HepG2 (cell line): ENCODE measurements around the gene TP53TG5. TPM values are rescaled to one million over a fixed set of nuclear protein-coding genes. Genes with fewer than 3 reads are reported as not detected.

ENCODE experiments used
- GABPA ChIP-seq, 2 experiments: IDR thresholded peaks; 2 replicates each; pipeline ENCODE4 v1.6.1; 2011 to 2016; ENCODE audit warnings: low read depth in 2 of 2, low read length in 1 of 2, missing biosample characterization in 1 of 2, missing genetic modification characterization in 1 of 2
- HMG20A ChIP-seq: IDR thresholded peaks from 2 replicates; pipeline ENCODE4 v1.6.1; 2016; ENCODE audit warnings: borderline replicate concordance
- YEATS4 ChIP-seq: sonication (generic); formaldehyde crosslinking; IDR thresholded peaks from 2 replicates; pipeline ENCODE4 v1.4.0; 2020; ENCODE audit warnings: missing genetic modification reagents, borderline replicate concordance
- ZBTB38 ChIP-seq: sonication (generic); formaldehyde crosslinking; IDR thresholded peaks from 2 replicates; pipeline ENCODE4 v1.5.1; 2020; ENCODE audit warnings: mild to moderate bottlenecking, missing genetic modification reagents
- ZNF44 ChIP-seq: sonication (generic); formaldehyde crosslinking; IDR thresholded peaks from 2 replicates; pipeline ENCODE4 v1.5.1; 2020; ENCODE audit warnings: mild to moderate bottlenecking, missing genetic modification reagents
- ZNF776 ChIP-seq: sonication (generic); formaldehyde crosslinking; IDR thresholded peaks from 2 replicates; pipeline ENCODE4 v1.4.0; 2020; ENCODE audit warnings: mild to moderate bottlenecking, missing genetic modification reagents
- polyA plus RNA-seq, 8 experiments: library from polyadenylated mRNA; depleted of rRNA in 3 of 8; stranded (reverse) in 7 of 8; unstranded in 1 of 8; fragments of >200 nt; fragmentation: Illumina TruSeq in 4 of 8; extraction: Trizol in 4 of 8; gene quantifications; 2 replicates each; pipeline versions ENCODE4 v1.2.1 to v1.2.3, GENCODE V29; 2011 to 2016; ENCODE audit warnings: low read depth in 4 of 8, missing spikeins in 1 of 8, mixed read lengths in 1 of 8; ENCODE audit not compliant: insufficient read depth in 1 of 8
- total RNA-seq, 5 experiments: library from RNA; depleted of rRNA; stranded (reverse); fragments of >200 nt; fragmentation: Illumina TruSeq; extraction: Trizol; gene quantifications; 2 replicates each; pipeline ENCODE4 v1.2.3, GENCODE V29; 2016; ENCODE audit warnings: low read depth in 1 of 5
- TF ChIP-seq, protein P1 (sequence below): sonication (generic); formaldehyde crosslinking; IDR thresholded peaks from 2 replicates; pipeline ENCODE4 v1.4.0; 2020; ENCODE audit warnings: missing genetic modification reagents
- TF ChIP-seq, protein P2 (sequence below): sonication (generic); formaldehyde crosslinking; IDR thresholded peaks from 2 replicates; pipeline ENCODE4 v1.8.0; 2022; ENCODE audit warnings: missing genetic modification reagents, mild to moderate bottlenecking, inconsistent platforms, borderline replicate concordance
- TF ChIP-seq, protein P3 (sequence below): sonication (generic); formaldehyde crosslinking; conservative IDR thresholded peaks from 2 replicates; pipeline ENCODE4 v1.8.0; 2022; ENCODE audit warnings: low read depth, missing genetic modification reagents
- TF ChIP-seq, protein P4 (sequence below): sonication (generic); formaldehyde crosslinking; IDR thresholded peaks from 2 replicates; pipeline ENCODE4 v1.9.0; 2022; ENCODE audit warnings: missing genetic modification reagents, mild to moderate bottlenecking, borderline replicate concordance
- TF ChIP-seq, protein P5 (sequence below): sonication (generic); formaldehyde crosslinking; IDR thresholded peaks from 2 replicates; pipeline ENCODE4 v1.9.0; 2021; ENCODE audit warnings: missing genetic modification reagents, mild to moderate bottlenecking, borderline replicate concordance
- TF ChIP-seq, protein P6 (sequence below): sonication (generic); formaldehyde crosslinking; conservative IDR thresholded peaks from 2 replicates; pipeline ENCODE4 v1.4.0; 2020; ENCODE audit warnings: missing genetic modification reagents
- TF ChIP-seq, protein P7 (sequence below): sonication (generic); formaldehyde crosslinking; IDR thresholded peaks from 2 replicates; pipeline ENCODE4 v1.4.0; 2020; ENCODE audit warnings: mild to moderate bottlenecking, missing genetic modification reagents
- TF ChIP-seq, protein P8 (sequence below): sonication (generic); formaldehyde crosslinking; conservative IDR thresholded peaks from 2 replicates; pipeline ENCODE4 v1.8.0; 2022; ENCODE audit warnings: mild to moderate bottlenecking, moderate library complexity, missing genetic modification reagents

The TP53TG5 gene
- total and polyA plus RNA-seq, 2 of the 13 experiments (the other 11 are each of a cell fraction or from before 2014, with no cell fraction given), result 0.11 TPM; not detected in 1

DNA sequence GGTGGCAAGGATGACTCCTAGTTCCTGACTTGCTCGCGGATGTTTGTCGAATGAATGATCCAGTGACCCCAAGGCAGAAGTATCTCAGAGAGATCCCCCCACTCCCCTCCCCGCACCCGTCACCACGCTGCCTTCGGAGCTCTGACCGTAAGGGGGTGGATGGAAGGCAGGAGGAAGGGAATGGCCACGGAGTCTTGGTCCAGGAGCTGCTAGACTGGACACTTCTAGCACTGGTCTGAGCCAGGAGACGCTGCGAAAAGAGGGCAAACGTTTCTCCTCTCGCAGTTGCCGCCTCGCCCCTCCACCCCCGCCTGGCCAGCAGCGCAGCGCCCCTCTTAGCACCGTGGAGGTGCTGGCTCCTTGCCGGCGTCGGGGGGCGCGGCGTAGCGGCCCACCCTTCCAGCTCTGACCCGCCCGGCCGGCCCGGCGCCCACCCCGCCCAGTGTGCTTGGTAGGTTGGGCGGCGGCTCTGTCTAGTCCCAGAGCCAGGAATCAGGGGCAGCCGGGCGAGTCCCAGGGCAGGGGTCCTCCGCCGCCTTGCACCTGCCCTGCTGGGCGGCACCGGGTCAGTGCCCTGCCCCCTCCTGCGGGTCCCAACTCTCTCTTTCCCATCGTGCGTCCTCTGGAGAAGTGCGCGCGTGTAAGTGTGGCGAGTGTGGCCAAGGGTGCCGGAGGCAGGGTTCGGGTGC, 27.6 kb upstream of the TP53TG5 start (continued):
- TF ChIP-seq, protein P1, sequence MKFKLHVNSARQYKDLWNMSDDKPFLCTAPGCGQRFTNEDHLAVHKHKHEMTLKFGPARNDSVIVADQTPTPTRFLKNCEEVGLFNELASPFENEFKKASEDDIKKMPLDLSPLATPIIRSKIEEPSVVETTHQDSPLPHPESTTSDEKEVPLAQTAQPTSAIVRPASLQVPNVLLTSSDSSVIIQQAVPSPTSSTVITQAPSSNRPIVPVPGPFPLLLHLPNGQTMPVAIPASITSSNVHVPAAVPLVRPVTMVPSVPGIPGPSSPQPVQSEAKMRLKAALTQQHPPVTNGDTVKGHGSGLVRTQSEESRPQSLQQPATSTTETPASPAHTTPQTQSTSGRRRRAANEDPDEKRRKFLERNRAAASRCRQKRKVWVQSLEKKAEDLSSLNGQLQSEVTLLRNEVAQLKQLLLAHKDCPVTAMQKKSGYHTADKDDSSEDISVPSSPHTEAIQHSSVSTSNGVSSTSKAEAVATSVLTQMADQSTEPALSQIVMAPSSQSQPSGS (CRISPR knock-in tag), result no peak
- TF ChIP-seq, protein P2, sequence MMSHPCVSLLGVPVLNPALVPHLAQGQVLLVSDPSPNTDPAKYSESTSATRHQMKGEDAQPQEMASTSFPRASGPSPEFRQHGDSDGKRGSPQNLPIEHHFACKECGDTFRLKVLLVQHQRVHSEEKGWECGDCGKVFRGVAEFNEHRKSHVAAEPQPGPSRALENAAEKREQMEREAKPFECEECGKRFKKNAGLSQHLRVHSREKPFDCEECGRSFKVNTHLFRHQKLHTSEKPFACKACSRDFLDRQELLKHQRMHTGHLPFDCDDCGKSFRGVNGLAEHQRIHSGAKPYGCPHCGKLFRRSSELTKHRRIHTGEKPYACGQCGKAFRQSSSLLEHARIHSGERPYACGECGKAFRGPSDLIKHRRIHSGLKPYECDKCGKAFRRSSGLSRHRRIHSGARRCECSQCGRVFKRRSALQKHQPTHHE, result peak; percentile 62; the same call in 1 of the 2 replicates
- TF ChIP-seq, protein P3, sequence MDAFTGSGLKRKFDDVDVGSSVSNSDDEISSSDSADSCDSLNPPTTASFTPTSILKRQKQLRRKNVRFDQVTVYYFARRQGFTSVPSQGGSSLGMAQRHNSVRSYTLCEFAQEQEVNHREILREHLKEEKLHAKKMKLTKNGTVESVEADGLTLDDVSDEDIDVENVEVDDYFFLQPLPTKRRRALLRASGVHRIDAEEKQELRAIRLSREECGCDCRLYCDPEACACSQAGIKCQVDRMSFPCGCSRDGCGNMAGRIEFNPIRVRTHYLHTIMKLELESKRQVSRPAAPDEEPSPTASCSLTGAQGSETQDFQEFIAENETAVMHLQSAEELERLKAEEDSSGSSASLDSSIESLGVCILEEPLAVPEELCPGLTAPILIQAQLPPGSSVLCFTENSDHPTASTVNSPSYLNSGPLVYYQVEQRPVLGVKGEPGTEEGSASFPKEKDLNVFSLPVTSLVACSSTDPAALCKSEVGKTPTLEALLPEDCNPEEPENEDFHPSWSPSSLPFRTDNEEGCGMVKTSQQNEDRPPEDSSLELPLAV, result 0 out of 2 replicates have a peak, but pooled peaks have one; percentile 22
- TF ChIP-seq HMG20A (CRISPR knock-in tag) (no peak), ZBTB38 (CRISPR knock-in tag) (0 out of 2 replicates have a peak, but pooled peaks have one; percentile 21), GABPA (IDR thresholded peaks at IDR 0.05; ENCODE audit: low read depth, low read length) (no peak), GABPA (CRISPR knock-in tag; IDR thresholded peaks at IDR 0.05; ENCODE audit: low read depth) (no peak), ZNF44 (CRISPR knock-in tag) (0 out of 2 replicates have a peak, but pooled peaks have one; percentile 36), YEATS4 (CRISPR knock-in tag) (peak; percentile 43; the same call in 1 of the 2 replicates), ZNF776 (CRISPR knock-in tag) (peak; percentile 80)
- TF ChIP-seq, protein P4, sequence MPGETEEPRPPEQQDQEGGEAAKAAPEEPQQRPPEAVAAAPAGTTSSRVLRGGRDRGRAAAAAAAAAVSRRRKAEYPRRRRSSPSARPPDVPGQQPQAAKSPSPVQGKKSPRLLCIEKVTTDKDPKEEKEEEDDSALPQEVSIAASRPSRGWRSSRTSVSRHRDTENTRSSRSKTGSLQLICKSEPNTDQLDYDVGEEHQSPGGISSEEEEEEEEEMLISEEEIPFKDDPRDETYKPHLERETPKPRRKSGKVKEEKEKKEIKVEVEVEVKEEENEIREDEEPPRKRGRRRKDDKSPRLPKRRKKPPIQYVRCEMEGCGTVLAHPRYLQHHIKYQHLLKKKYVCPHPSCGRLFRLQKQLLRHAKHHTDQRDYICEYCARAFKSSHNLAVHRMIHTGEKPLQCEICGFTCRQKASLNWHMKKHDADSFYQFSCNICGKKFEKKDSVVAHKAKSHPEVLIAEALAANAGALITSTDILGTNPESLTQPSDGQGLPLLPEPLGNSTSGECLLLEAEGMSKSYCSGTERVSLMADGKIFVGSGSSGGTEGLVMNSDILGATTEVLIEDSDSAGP (CRISPR knock-in tag), result 0 out of 2 replicates have a peak, but pooled peaks have one; percentile 80
- TF ChIP-seq, protein P5, sequence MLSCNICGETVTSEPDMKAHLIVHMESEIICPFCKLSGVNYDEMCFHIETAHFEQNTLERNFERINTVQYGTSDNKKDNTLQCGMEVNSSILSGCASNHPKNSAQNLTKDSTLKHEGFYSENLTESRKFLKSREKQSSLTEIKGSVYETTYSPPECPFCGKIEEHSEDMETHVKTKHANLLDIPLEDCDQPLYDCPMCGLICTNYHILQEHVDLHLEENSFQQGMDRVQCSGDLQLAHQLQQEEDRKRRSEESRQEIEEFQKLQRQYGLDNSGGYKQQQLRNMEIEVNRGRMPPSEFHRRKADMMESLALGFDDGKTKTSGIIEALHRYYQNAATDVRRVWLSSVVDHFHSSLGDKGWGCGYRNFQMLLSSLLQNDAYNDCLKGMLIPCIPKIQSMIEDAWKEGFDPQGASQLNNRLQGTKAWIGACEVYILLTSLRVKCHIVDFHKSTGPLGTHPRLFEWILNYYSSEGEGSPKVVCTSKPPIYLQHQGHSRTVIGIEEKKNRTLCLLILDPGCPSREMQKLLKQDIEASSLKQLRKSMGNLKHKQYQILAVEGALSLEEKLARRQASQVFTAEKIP (CRISPR knock-in tag), result no peak
- TF ChIP-seq, protein P6, sequence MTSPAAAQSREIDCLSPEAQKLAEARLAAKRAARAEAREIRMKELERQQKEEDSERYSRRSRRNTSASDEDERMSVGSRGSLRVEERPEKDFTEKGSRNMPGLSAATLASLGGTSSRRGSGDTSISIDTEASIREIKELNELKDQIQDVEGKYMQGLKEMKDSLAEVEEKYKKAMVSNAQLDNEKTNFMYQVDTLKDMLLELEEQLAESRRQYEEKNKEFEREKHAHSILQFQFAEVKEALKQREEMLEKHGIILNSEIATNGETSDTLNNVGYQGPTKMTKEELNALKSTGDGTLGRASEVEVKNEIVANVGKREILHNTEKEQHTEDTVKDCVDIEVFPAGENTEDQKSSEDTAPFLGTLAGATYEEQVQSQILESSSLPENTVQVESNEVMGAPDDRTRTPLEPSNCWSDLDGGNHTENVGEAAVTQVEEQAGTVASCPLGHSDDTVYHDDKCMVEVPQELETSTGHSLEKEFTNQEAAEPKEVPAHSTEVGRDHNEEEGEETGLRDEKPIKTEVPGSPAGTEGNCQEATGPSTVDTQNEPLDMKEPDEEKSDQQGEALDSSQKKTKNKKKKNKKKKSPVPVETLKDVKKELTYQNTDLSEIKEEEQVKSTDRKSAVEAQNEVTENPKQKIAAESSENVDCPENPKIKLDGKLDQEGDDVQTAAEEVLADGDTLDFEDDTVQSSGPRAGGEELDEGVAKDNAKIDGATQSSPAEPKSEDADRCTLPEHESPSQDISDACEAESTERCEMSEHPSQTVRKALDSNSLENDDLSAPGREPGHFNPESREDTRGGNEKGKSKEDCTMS (CRISPR knock-in tag), result no peak
- TF ChIP-seq, protein P7, sequence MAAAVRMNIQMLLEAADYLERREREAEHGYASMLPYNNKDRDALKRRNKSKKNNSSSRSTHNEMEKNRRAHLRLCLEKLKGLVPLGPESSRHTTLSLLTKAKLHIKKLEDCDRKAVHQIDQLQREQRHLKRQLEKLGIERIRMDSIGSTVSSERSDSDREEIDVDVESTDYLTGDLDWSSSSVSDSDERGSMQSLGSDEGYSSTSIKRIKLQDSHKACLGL, result peak; percentile 74
- TF ChIP-seq, protein P8, sequence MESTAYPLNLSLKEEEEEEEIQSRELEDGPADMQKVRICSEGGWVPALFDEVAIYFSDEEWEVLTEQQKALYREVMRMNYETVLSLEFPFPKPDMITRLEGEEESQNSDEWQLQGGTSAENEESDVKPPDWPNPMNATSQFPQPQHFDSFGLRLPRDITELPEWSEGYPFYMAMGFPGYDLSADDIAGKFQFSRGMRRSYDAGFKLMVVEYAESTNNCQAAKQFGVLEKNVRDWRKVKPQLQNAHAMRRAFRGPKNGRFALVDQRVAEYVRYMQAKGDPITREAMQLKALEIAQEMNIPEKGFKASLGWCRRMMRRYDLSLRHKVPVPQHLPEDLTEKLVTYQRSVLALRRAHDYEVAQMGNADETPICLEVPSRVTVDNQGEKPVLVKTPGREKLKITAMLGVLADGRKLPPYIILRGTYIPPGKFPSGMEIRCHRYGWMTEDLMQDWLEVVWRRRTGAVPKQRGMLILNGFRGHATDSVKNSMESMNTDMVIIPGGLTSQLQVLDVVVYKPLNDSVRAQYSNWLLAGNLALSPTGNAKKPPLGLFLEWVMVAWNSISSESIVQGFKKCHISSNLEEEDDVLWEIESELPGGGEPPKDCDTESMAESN (CRISPR knock-in tag), result no peak
